Activated T-helper 2 cell treated with anti-CD3 and anti-CD28 coated beads, Interferon-gamma antibody, Interleukin-2, Interleukin-4, amounts not matched to agents 10 μg/mL and 5 μg/mL and 100 μg/mL, durations not matched to agents 14 hours and 24 hours and 36 hours (primary cell): ENCODE results near the gene SIN3A. TPM values are rescaled to one million over a fixed set of nuclear protein-coding genes. Genes with fewer than 3 reads are reported as not detected.
"Not testable (repeated sequence)": the region's sequence is repeated elsewhere in the genome, so short reads cannot be mapped to it uniquely, and the experiment has no call there.

Experiments
- DNase-seq: peaks from one replicate; pipeline ENCODE4 v3.0.0; 2021; ENCODE audit warnings: low spot score
- H3K27ac Mint-ChIP-seq: one replicate; pipeline ENCODE4 v1.8.0; 2021; ENCODE audit warnings: mixed read lengths
- H3K27me3 Mint-ChIP-seq: one replicate; pipeline ENCODE4 v1.8.0; 2021; ENCODE audit warnings: low read depth, mixed read lengths
- H3K36me3 Mint-ChIP-seq: one replicate; pipeline ENCODE4 v1.8.0; 2021; ENCODE audit warnings: low read depth, mixed read lengths
- H3K4me1 Mint-ChIP-seq: one replicate; pipeline ENCODE4 v1.8.0; 2021; ENCODE audit warnings: low read depth, mixed read lengths
- H3K4me3 Mint-ChIP-seq: one replicate; pipeline ENCODE4 v1.8.0; 2021; ENCODE audit warnings: low read depth, mild to moderate bottlenecking, moderate library complexity, mixed read lengths
- H3K9me3 Mint-ChIP-seq: one replicate; pipeline ENCODE4 v1.8.0; 2021; ENCODE audit warnings: mixed read lengths
- intact Hi-C: fragments of 100-400 bp; cut with micrococcal nuclease; formaldehyde crosslinking; loops from one replicate; pipeline ENCODE4 v1.15.1; 2023
- total RNA-seq: library from RNA; stranded (reverse); gene quantifications from 2 replicates; pipeline ENCODE4 v1.2.3, GENCODE V29; 2022

The SIN3A gene
- total RNA-seq, 1 donor from 2014 or later, result 94.6 TPM

GRCh38 chr15:75356517-75356916, 95.0 kb downstream of the SIN3A start:
- Mint-ChIP-seq H3K9me3 (no peaks in the 10 kb centered on the region), H3K4me3 (no peak overlapping the region), H3K27me3 (no peaks in the 10 kb centered on the region), H3K36me3 (peaks cover 19% of the 10 kb centered on the region), H3K27ac (no peak overlapping the region), H3K4me1 (no peaks in the 10 kb centered on the region)
- intact Hi-C loops, result no loop called here
- DNase-seq, result no peak

- no peak for DNase-seq
- Mint-ChIP-seq H3K4me1 (no peaks in the 10 kb centered on the region), H3K4me3 (no peak overlapping the region), H3K36me3 (peaks cover 20% of the 10 kb centered on the region), H3K27me3 (no peaks in the 10 kb centered on the region), H3K27ac (no peak overlapping the region), H3K9me3 (no peaks in the 10 kb centered on the region)
- intact Hi-C loops, result no loop called here
Observed at GRCh38 chr15:75356006-75356405, 95.5 kb downstream of the SIN3A start.

GRCh38 chr15:75355369-75355768, 96.1 kb downstream of the SIN3A start:
- Mint-ChIP-seq H3K9me3 (peaks cover under 1% of the 10 kb centered on the region), H3K4me3 (no peak overlapping the region), H3K27me3 (no peaks in the 10 kb centered on the region), H3K36me3 (peaks cover 25% of the 10 kb centered on the region), H3K27ac (no peak overlapping the region), H3K4me1 (peaks cover 2% of the 10 kb centered on the region)
- DNase-seq, result no peak
- intact Hi-C loops, result no loop called here

GRCh38 chr15:75354454-75354853, 97.0 kb downstream of the SIN3A start:
- DNase-seq, result no peak
- H3K4me1 Mint-ChIP-seq, result peaks cover 11% of the 10 kb centered on the region
- H3K4me3 Mint-ChIP-seq, result no peak overlapping the region
- H3K27me3 Mint-ChIP-seq, result no peaks in the 10 kb centered on the region
- intact Hi-C loops, result no loop called here
- H3K27ac Mint-ChIP-seq, result no peak overlapping the region
- H3K9me3 Mint-ChIP-seq, result peaks cover 10% of the 10 kb centered on the region
- H3K36me3 Mint-ChIP-seq, result peaks cover 31% of the 10 kb centered on the region

- no peak overlapping the region for H3K4me3 Mint-ChIP-seq
- intact Hi-C loops, result no loop called here
- peaks cover 12% of the 10 kb centered on the region for H3K4me1 Mint-ChIP-seq
- no peaks in the 10 kb centered on the region for H3K27me3 Mint-ChIP-seq
- no peak overlapping the region for H3K27ac Mint-ChIP-seq
- DNase-seq, result no peak
- H3K36me3 Mint-ChIP-seq, result peaks cover 31% of the 10 kb centered on the region
- H3K9me3 Mint-ChIP-seq, result peaks cover 10% of the 10 kb centered on the region
Observed at GRCh38 chr15:75353604-75354003, 97.9 kb downstream of the SIN3A start.

DNA sequence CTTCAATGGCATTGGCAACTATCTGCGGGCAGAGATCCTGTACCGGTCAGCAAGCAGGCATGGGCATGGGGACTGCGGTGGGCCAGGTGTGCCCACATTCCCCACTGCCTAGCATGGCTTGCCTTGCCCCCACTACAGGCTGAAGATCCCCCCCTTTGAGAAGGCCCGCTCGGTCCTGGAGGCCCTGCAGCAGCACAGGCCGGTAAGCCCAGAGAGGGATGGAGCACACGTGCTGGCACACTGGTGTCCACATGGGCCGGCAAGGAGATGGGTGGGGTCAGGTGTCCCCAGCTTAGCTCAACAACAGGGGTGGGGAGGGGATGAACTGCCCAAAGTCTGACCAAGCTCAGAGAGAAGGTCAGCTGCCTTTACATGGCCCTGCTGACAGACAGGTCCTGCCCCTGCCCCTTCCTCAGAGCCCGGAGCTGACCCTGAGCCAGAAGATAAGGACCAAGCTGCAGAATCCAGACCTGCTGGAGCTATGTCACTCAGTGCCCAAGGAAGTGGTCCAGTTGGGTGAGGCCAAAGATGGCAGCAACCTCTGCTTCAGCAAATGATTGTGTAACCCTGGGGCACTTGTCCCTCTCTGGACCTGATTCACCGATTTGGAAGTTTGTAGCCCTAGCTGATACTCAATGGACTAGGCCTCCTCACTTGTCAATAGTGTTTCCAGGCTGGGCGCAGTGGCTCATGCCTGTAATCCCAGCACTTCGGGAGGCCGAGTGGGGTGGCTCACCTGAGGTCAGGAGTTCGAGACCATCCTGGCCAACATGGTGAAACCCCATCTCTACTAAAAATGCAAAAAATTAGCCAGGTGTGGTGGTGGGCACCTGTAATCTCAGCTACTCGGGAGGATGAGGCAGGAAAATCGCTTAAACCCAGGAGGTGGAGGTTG, 99.1 kb downstream of the SIN3A start:
- intact Hi-C loops, result no loop called here
- Mint-ChIP-seq H3K4me1 (peaks cover 13% of the 10 kb centered on the region), H3K4me3 (no peak overlapping the region), H3K9me3 (peaks cover 10% of the 10 kb centered on the region), H3K27me3 (peaks cover 1% of the 10 kb centered on the region), H3K36me3 (peaks cover 33% of the 10 kb centered on the region), H3K27ac (no peak overlapping the region)
- DNase-seq, result no peak

GRCh38 chr15:75350601-75351361, 100.7 kb downstream of the SIN3A start:
- H3K4me1 Mint-ChIP-seq, result peaks cover 19% of the 10 kb centered on the region
- H3K9me3 Mint-ChIP-seq, result peaks cover 10% of the 10 kb centered on the region
- intact Hi-C loops, result no loop called here
- H3K27me3 Mint-ChIP-seq, result peaks cover 10% of the 10 kb centered on the region
- H3K27ac Mint-ChIP-seq, result no peak overlapping the region
- no peak for DNase-seq
- peaks cover 36% of the 10 kb centered on the region for H3K36me3 Mint-ChIP-seq
- H3K4me3 Mint-ChIP-seq, result no peak overlapping the region

DNA sequence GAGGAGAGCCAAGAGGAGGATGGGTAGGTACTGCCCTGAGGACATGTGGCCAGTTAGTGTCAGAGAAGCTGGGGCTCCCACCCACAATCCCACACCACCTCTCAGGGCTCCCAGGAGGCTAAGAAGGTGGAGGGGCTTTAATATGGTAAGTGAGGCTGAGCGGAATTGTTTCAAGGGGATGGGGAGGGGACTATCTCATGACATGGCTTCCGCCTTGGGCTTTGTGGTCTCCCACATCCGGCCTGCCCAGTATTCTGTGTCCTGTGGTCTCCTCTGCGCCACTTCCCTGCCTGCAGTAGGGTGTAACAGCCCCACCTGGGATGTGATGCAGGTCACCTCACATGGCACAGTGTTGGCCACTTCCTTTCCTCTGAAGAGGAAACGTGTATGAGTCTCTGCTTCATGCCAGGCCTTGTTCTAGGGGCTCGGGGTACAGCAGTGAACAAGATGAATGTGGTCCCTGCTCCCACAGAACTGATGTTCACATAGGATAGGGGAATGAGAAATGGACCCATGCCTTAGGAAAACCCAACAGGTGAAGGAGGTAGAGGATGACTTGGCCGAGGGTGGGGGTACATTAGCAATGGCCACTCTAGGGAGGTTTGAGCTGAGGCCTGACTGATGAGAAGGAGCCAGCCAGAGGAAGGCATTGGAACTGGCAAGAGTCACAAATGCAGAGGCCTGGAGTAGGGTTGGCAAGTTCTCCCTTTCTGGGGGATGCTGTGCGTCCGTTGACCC, 101.5 kb downstream of the SIN3A start:
- Mint-ChIP-seq H3K36me3 (peaks cover 36% of the 10 kb centered on the region), H3K4me1 (peaks cover 19% of the 10 kb centered on the region), H3K27me3 (peaks cover 14% of the 10 kb centered on the region), H3K9me3 (peaks cover 10% of the 10 kb centered on the region), H3K4me3 (peak overlapping the region; percentile 13), H3K27ac (peak overlapping the region; percentile 82)
- DNase-seq, result peak; percentile 82
- intact Hi-C loops, result no loop called here

- intact Hi-C loops, DNase-seq, H3K4me3 Mint-ChIP-seq, H3K9me3 Mint-ChIP-seq: not testable (repeated sequence)
- H3K27me3 Mint-ChIP-seq, result peaks cover 14% of the 10 kb centered on the region
- H3K27ac Mint-ChIP-seq, result peak overlapping the region; percentile 82
- peaks cover 19% of the 10 kb centered on the region for H3K4me1 Mint-ChIP-seq
- peaks cover 33% of the 10 kb centered on the region for H3K36me3 Mint-ChIP-seq
Observed at GRCh38 chr15:75349351-75349669, 102.2 kb downstream of the SIN3A start.

DNA sequence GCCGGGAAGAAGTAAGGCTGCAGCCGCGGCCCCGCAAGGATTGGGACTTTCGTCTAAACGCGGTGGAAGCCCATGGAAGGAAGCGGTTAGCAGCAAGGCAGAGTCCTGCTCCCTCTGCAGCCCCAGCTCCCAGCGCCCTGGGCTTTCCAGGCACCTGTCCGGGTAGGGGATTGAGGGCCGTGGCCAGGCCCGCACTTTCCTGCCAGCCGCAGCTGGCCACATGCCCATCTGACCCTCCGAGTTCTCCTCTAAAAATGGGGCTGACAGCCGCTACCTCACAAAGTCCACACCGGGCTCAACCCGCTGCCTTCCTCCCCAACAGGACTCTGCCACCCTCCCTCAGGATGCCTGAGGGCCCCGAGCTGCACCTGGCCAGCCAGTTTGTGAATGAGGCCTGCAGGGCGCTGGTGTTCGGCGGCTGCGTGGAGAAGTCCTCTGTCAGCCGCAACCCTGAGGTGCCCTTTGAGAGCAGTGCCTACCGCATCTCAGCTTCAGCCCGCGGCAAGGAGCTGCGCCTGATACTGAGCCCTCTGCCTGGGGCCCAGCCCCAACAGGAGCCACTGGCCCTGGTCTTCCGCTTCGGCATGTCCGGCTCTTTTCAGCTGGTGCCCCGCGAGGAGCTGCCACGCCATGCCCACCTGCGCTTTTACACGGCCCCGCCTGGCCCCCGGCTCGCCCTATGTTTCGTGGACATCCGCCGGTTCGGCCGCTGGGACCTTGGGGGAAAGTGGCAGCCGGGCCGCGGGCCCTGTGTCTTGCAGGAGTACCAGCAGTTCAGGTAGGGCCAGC, 102.7 kb downstream of the SIN3A start:
- no peak overlapping the region for H3K27ac Mint-ChIP-seq
- intact Hi-C loops, result no loop called here

GRCh38 chr15:75348034-75348561, 103.4 kb downstream of the SIN3A start:
- no peak for DNase-seq
- peaks cover 10% of the 10 kb centered on the region for H3K9me3 Mint-ChIP-seq
- H3K4me3 Mint-ChIP-seq, result no peak overlapping the region
- H3K36me3 Mint-ChIP-seq, result peaks cover 33% of the 10 kb centered on the region
- intact Hi-C loops, result no loop called here
- H3K27me3 Mint-ChIP-seq, result peaks cover 14% of the 10 kb centered on the region
- peaks cover 19% of the 10 kb centered on the region for H3K4me1 Mint-ChIP-seq
- H3K27ac Mint-ChIP-seq, result no peak overlapping the region

More for the DNA sequence above, 102.7 kb downstream of the SIN3A start:
- Mint-ChIP-seq H3K9me3 (peaks cover 10% of the 10 kb centered on the region), H3K27me3 (peaks cover 14% of the 10 kb centered on the region), H3K36me3 (peaks cover 33% of the 10 kb centered on the region), H3K4me3 (no peak overlapping the region), H3K4me1 (peaks cover 19% of the 10 kb centered on the region)
- no peak for DNase-seq
